ENCODE results near the gene MRPL3.

- TF ChIP-seq, protein P1, sequence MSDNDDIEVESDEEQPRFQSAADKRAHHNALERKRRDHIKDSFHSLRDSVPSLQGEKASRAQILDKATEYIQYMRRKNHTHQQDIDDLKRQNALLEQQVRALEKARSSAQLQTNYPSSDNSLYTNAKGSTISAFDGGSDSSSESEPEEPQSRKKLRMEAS (IDR thresholded peaks at IDR 0.05), result no peak
- TF ChIP-seq FOXM1 (IDR thresholded peaks at IDR 0.05; ENCODE audit: borderline replicate concordance, low read depth) (no peak), CREB1 (IDR thresholded peaks at IDR 0.05; ENCODE audit: low read depth) (no peak), EP300 (IDR thresholded peaks at IDR 0.05; ENCODE audit: borderline replicate concordance) (no peak), TCF12 (IDR thresholded peaks at IDR 0.05; ENCODE audit: low read depth) (no peak), YY1 (IDR thresholded peaks at IDR 0.05; ENCODE audit: low read depth) (no peak), REST (IDR thresholded peaks at IDR 0.05; ENCODE audit: low read depth) (no peak), TAF1 (IDR thresholded peaks at IDR 0.05; ENCODE audit: low read depth) (no peak), CEBPB (IDR thresholded peaks at IDR 0.05) (no peak), RAD21 (IDR thresholded peaks at IDR 0.05; ENCODE audit: low read depth) (no peak)
- TF ChIP-seq, protein P2, sequence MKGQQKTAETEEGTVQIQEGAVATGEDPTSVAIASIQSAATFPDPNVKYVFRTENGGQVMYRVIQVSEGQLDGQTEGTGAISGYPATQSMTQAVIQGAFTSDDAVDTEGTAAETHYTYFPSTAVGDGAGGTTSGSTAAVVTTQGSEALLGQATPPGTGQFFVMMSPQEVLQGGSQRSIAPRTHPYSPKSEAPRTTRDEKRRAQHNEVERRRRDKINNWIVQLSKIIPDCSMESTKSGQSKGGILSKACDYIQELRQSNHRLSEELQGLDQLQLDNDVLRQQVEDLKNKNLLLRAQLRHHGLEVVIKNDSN (IDR thresholded peaks at IDR 0.05), result no peak
Measured at GRCh38 chr3:131535596-131535995, 32.8 kb upstream of the MRPL3 start.
